HEK293 (cell line): ENCODE results near the gene KLK13.

Source experiments
- CTCF ChIA-PET: fragments of 350-600 bp; formaldehyde crosslinking; extraction: SDS; loops from one replicate; lab custom pipeline; 2021; ENCODE audit warnings: antibody characterized with exemption; lab: Yijun Ruan, JAX
- POLR2A ChIA-PET: fragments of 300-600 bp; formaldehyde crosslinking; extraction: SDS; loops from one replicate; lab custom pipeline; 2020; ENCODE audit warnings: antibody characterized with exemption, inconsistent platforms; lab: Yijun Ruan, JAX
- H3K27ac ChIP-seq: fragments of 200-500 bp; sonication (Bioruptor generic); 2 replicates; pipeline ENCODE4 v1.5.1; 2014; ENCODE audit warnings: low read depth, low read length, control low read depth, inconsistent platforms; ENCODE audit errors: extremely low read depth
- H3K36me3 ChIP-seq, 2 experiments: fragments of 200-500 bp in 1 of 2; sonication (Bioruptor generic) in 1 of 2; 1 replicate in 1 of 2; 2 replicates in 1 of 2; pipeline ENCODE4 v1.5.1; 2014 to 2017; ENCODE audit warnings: inconsistent platforms in 2 of 2, low read length in 2 of 2; ENCODE audit not compliant: control insufficient read depth in 2 of 2, insufficient read depth in 1 of 2
- H3K4me1 ChIP-seq: fragments of 200-500 bp; sonication (Bioruptor generic); 2 replicates; pipeline ENCODE4 v1.5.1; 2014; ENCODE audit warnings: mild to moderate bottlenecking, low read length, inconsistent platforms; ENCODE audit not compliant: control insufficient read depth, insufficient read depth
- H3K4me3 ChIP-seq: 2 replicates; pipeline ENCODE4 v1.5.1; 2011; ENCODE audit warnings: low read depth, mild to moderate bottlenecking, control low read depth, low read length, moderate library complexity
- H3K9me3 ChIP-seq: fragments of 200-500 bp; sonication (Bioruptor generic); 2 replicates; pipeline ENCODE4 v1.5.1; 2014; ENCODE audit warnings: low read depth, low read length, inconsistent platforms; ENCODE audit not compliant: control insufficient read depth, insufficient read depth
- FEZF1 ChIP-seq: fragments of 450-650 bp; formaldehyde crosslinking; IDR thresholded peaks from 2 replicates; pipeline ENCODE4 v1.5.1; 2016; ENCODE audit warnings: missing biosample characterization, missing genetic modification characterization
- GLIS1 ChIP-seq: fragments of 450-650 bp; formaldehyde crosslinking; IDR thresholded peaks from 2 replicates; pipeline ENCODE4 v1.5.1; 2016; ENCODE audit warnings: missing biosample characterization, missing genetic modification characterization
- MZF1 ChIP-seq: fragments of 450-650 bp; formaldehyde crosslinking; IDR thresholded peaks from 2 replicates; pipeline ENCODE4 v1.5.1; 2017; ENCODE audit warnings: missing biosample characterization, missing genetic modification characterization, borderline replicate concordance
- OSR2 ChIP-seq: fragments of 450-650 bp; formaldehyde crosslinking; IDR thresholded peaks from 2 replicates; pipeline ENCODE4 v1.5.1; 2016; ENCODE audit warnings: missing biosample characterization, missing genetic modification characterization
- ZBTB17 ChIP-seq: fragments of 450-650 bp; formaldehyde crosslinking; IDR thresholded peaks from 2 replicates; pipeline ENCODE4 v1.5.1; 2016; ENCODE audit warnings: missing biosample characterization, missing genetic modification characterization
- ZNF169 ChIP-seq: fragments of 450-650 bp; formaldehyde crosslinking; IDR thresholded peaks from 2 replicates; pipeline ENCODE4 v1.5.1; 2016; ENCODE audit warnings: missing biosample characterization, missing genetic modification characterization
- ZNF174 ChIP-seq: fragments of 450-650 bp; formaldehyde crosslinking; IDR thresholded peaks from 2 replicates; pipeline ENCODE4 v1.5.0; 2017; ENCODE audit warnings: missing biosample characterization, mild to moderate bottlenecking, missing genetic modification characterization
- ZNF366 ChIP-seq: fragments of 450-650 bp; formaldehyde crosslinking; conservative IDR thresholded peaks from 2 replicates; pipeline ENCODE4 v1.5.1; 2016; ENCODE audit warnings: missing biosample characterization, missing genetic modification characterization
- ZNF37A ChIP-seq: fragments of 450-650 bp; IDR thresholded peaks from 2 replicates; pipeline ENCODE4 v1.5.1; 2018; ENCODE audit warnings: missing biosample characterization, missing genetic modification characterization
- ZNF549 ChIP-seq: fragments of 450-650 bp; IDR thresholded peaks from 2 replicates; pipeline ENCODE4 v1.5.1; 2018; ENCODE audit warnings: missing biosample characterization, missing genetic modification characterization, mild to moderate bottlenecking, inconsistent platforms, moderate library complexity
- ZNF660 ChIP-seq: fragments of 450-650 bp; IDR thresholded peaks from 2 replicates; pipeline ENCODE4 v1.5.1; 2018; ENCODE audit warnings: missing biosample characterization, mild to moderate bottlenecking, missing genetic modification characterization
- ZNF791 ChIP-seq: fragments of 450-650 bp; formaldehyde crosslinking; IDR thresholded peaks from 2 replicates; pipeline ENCODE4 v1.5.1; 2016; ENCODE audit warnings: missing biosample characterization, missing genetic modification characterization
- TF ChIP-seq, protein P1 (sequence below): fragments of 450-650 bp; formaldehyde crosslinking; IDR thresholded peaks from 2 replicates; pipeline ENCODE4 v1.5.1; 2017; ENCODE audit warnings: missing biosample characterization, missing genetic modification characterization
- TF ChIP-seq, protein P2 (sequence below): fragments of 450-650 bp; formaldehyde crosslinking; IDR thresholded peaks from 2 replicates; pipeline ENCODE4 v1.5.1; 2016; ENCODE audit warnings: missing biosample characterization, missing genetic modification characterization
- TF ChIP-seq, protein P3 (sequence below): fragments of 450-650 bp; formaldehyde crosslinking; IDR thresholded peaks from 2 replicates; pipeline ENCODE4 v1.5.1; 2016; ENCODE audit warnings: missing biosample characterization, missing genetic modification characterization, borderline replicate concordance
- TF ChIP-seq, protein P4 (sequence below): fragments of 450-650 bp; formaldehyde crosslinking; IDR thresholded peaks from 2 replicates; pipeline ENCODE4 v1.5.1; 2017; ENCODE audit warnings: missing biosample characterization, mild to moderate bottlenecking, missing genetic modification characterization, moderate library complexity
- TF ChIP-seq, protein P5 (sequence below): fragments of 450-650 bp; formaldehyde crosslinking; IDR thresholded peaks from 2 replicates; pipeline ENCODE4 v1.5.1; 2016; ENCODE audit warnings: missing biosample characterization, missing genetic modification characterization, borderline replicate concordance
- TF ChIP-seq, protein P6 (sequence below): fragments of 450-650 bp; IDR thresholded peaks from 2 replicates; pipeline ENCODE4 v1.5.1; 2018; ENCODE audit warnings: missing biosample characterization, mild to moderate bottlenecking, missing genetic modification characterization

Gene KLK13

DNA sequence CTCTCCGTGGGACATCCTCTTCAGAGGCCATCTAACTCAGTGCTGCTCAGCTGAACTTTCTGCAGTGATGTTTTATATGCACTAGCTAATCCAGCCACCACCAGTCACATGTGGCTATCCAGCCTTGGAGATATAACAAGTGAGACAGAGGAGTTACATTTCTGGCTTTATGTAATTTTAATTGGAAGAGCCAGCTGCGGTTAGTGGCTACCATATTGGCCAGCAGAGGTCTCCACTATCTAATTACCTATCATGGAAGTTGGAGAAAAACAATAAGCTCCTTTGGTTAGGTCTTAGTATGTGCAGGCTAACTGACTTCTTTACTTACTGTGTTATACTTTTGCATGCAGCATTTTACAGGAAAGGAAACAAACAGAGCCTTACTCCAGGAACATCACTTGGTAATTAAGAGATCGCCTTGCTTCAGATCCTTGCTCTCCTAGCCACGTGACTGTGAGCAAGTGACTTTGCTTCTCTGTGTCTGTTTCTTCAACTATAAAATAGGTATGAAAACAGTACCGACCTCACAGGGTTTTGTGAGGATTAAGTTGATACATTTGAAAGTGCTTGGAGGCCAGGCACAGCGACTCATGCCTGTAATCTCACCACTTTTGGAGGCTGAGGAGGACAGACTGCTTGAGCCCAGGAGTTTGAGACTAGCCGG, 43.8 kb downstream of the KLK13 start:
- no peaks in the 10 kb centered on the region; the same call in 1 of the 2 replicates for H3K4me1 ChIP-seq
- POLR2A ChIA-PET: interaction anchor here (1.1 to 1.5 kb wide), 2 partner anchors 17 to 216 kb away, joined by 4 to 6 read pairs; no protein-coding TSS in a partner anchor

More for the DNA sequence above, 43.8 kb downstream of the KLK13 start:
- CTCF ChIA-PET: interaction anchor here (0.5 to 8.5 kb wide), 41 partner anchors 9 to 1230 kb away, joined by 3 to 177 read pairs (median 4); partner anchors contain the start of genes CTU1 and KLK12
- no peak overlapping the region for H3K4me3 ChIP-seq
- TF ChIP-seq, protein P1, sequence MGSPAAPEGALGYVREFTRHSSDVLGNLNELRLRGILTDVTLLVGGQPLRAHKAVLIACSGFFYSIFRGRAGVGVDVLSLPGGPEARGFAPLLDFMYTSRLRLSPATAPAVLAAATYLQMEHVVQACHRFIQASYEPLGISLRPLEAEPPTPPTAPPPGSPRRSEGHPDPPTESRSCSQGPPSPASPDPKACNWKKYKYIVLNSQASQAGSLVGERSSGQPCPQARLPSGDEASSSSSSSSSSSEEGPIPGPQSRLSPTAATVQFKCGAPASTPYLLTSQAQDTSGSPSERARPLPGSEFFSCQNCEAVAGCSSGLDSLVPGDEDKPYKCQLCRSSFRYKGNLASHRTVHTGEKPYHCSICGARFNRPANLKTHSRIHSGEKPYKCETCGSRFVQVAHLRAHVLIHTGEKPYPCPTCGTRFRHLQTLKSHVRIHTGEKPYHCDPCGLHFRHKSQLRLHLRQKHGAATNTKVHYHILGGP: no peak
- no peak for TF ChIP-seq MZF1 (tag by site-specific recombination)
- TF ChIP-seq ZNF366 (tag by site-specific recombination): 0 out of 2 replicates have a peak, but pooled peaks have one; percentile 19
- peak; percentile 70 for TF ChIP-seq GLIS1 (tag by site-specific recombination)
- no peak for TF ChIP-seq ZNF791
- no peak for TF ChIP-seq ZNF549 (tag by site-specific recombination)
- TF ChIP-seq, protein P2, sequence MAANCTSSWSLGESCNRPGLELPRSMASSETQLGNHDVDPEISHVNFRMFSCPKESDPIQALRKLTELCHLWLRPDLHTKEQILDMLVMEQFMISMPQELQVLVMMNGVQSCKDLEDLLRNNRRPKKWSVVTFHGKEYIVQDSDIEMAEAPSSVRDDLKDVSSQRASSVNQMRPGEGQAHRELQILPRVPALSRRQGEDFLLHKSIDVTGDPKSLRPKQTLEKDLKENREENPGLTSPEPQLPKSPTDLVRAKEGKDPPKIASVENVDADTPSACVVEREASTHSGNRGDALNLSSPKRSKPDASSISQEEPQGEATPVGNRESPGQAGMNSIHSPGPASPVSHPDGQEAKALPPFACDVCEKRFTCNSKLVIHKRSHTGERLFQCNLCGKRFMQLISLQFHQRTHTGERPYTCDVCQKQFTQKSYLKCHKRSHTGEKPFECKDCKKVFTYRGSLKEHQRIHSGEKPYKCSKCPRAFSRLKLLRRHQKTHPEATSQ: no peak
- TF ChIP-seq FEZF1 (tag by site-specific recombination): no peak
- peak; percentile 89 for TF ChIP-seq ZBTB17
- peak; percentile 71; the same call in 1 of the 2 replicates for TF ChIP-seq ZNF660 (tag by site-specific recombination)
- TF ChIP-seq, protein P3, sequence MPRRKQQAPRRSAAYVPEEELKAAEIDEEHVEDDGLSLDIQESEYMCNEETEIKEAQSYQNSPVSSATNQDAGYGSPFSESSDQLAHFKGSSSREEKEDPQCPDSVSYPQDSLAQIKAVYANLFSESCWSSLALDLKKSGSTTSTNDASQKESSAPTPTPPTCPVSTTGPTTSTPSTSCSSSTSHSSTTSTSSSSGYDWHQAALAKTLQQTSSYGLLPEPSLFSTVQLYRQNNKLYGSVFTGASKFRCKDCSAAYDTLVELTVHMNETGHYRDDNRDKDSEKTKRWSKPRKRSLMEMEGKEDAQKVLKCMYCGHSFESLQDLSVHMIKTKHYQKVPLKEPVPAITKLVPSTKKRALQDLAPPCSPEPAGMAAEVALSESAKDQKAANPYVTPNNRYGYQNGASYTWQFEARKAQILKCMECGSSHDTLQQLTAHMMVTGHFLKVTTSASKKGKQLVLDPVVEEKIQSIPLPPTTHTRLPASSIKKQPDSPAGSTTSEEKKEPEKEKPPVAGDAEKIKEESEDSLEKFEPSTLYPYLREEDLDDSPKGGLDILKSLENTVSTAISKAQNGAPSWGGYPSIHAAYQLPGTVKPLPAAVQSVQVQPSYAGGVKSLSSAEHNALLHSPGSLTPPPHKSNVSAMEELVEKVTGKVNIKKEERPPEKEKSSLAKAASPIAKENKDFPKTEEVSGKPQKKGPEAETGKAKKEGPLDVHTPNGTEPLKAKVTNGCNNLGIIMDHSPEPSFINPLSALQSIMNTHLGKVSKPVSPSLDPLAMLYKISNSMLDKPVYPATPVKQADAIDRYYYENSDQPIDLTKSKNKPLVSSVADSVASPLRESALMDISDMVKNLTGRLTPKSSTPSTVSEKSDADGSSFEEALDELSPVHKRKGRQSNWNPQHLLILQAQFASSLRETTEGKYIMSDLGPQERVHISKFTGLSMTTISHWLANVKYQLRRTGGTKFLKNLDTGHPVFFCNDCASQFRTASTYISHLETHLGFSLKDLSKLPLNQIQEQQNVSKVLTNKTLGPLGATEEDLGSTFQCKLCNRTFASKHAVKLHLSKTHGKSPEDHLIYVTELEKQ (tag by site-specific recombination): no peak
- no peak for TF ChIP-seq ZNF37A (tag by site-specific recombination)
- TF ChIP-seq ZNF169: no peak
- 0 out of 2 replicates have a peak, but pooled peaks have one; percentile 23 for TF ChIP-seq ZNF174 (tag by site-specific recombination)
- peak; percentile 38; the same call in 1 of the 2 replicates for TF ChIP-seq OSR2 (tag by site-specific recombination)
- TF ChIP-seq, protein P4, sequence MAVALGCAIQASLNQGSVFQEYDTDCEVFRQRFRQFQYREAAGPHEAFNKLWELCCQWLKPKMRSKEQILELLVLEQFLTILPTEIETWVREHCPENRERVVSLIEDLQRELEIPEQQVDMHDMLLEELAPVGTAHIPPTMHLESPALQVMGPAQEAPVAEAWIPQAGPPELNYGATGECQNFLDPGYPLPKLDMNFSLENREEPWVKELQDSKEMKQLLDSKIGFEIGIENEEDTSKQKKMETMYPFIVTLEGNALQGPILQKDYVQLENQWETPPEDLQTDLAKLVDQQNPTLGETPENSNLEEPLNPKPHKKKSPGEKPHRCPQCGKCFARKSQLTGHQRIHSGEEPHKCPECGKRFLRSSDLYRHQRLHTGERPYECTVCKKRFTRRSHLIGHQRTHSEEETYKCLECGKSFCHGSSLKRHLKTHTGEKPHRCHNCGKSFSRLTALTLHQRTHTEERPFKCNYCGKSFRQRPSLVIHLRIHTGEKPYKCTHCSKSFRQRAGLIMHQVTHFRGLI: no peak
- TF ChIP-seq, protein P5, sequence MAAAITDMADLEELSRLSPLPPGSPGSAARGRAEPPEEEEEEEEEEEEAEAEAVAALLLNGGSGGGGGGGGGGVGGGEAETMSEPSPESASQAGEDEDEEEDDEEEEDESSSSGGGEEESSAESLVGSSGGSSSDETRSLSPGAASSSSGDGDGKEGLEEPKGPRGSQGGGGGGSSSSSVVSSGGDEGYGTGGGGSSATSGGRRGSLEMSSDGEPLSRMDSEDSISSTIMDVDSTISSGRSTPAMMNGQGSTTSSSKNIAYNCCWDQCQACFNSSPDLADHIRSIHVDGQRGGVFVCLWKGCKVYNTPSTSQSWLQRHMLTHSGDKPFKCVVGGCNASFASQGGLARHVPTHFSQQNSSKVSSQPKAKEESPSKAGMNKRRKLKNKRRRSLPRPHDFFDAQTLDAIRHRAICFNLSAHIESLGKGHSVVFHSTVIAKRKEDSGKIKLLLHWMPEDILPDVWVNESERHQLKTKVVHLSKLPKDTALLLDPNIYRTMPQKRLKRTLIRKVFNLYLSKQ (tag by site-specific recombination): no peak
- TF ChIP-seq, protein P6, sequence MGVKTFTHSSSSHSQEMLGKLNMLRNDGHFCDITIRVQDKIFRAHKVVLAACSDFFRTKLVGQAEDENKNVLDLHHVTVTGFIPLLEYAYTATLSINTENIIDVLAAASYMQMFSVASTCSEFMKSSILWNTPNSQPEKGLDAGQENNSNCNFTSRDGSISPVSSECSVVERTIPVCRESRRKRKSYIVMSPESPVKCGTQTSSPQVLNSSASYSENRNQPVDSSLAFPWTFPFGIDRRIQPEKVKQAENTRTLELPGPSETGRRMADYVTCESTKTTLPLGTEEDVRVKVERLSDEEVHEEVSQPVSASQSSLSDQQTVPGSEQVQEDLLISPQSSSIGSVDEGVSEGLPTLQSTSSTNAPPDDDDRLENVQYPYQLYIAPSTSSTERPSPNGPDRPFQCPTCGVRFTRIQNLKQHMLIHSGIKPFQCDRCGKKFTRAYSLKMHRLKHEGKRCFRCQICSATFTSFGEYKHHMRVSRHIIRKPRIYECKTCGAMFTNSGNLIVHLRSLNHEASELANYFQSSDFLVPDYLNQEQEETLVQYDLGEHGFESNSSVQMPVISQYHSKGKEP: peak; percentile 24; the same call in 1 of the 2 replicates
- H3K36me3 ChIP-seq: no peaks in the 10 kb centered on the region
- no peak overlapping the region for H3K27ac ChIP-seq
- no peaks in the 10 kb centered on the region for H3K9me3 ChIP-seq
